ENCODE measurements around the gene CFL1. TPM values are rescaled to one million over a fixed set of nuclear protein-coding genes. Genes with fewer than 3 reads are reported as not detected.
"Not testable (repeated sequence)": the region's sequence is repeated elsewhere in the genome, so short reads cannot be mapped to it uniquely, and the experiment has no call there.

The CFL1 gene
- total RNA-seq, 1 experiment from 2014 or later = 1,083 TPM

GRCh38 chr11:65851083-65851579 lies 6.8 kb downstream of the CFL1 start:
- H3K4me3 ChIP-seq (ENCODE audit: insufficient read depth, low read depth, low read length) = no peak overlapping the region
- no peaks in the 10 kb centered on the region; the same call in 1 of the 2 replicates for H3K27me3 ChIP-seq (ENCODE audit: control insufficient read depth, insufficient read depth, low read length)
- peak; percentile 92 for DNase-seq
- H3K36me3 ChIP-seq (replicated peaks; ENCODE audit: control insufficient read depth, insufficient read depth, low read length) = peaks cover 33% of the 10 kb centered on the region

GRCh38 chr11:65850217-65851082 lies 7.5 kb downstream of the CFL1 start:
- peak; percentile 61 for DNase-seq
- H3K36me3 ChIP-seq (replicated peaks; ENCODE audit: control insufficient read depth, insufficient read depth, low read length) = peaks cover 26% of the 10 kb centered on the region
- no peak overlapping the region for H3K4me3 ChIP-seq (ENCODE audit: insufficient read depth, low read depth, low read length)
- H3K27me3 ChIP-seq (ENCODE audit: control insufficient read depth, insufficient read depth, low read length) = no peaks in the 10 kb centered on the region; the same call in 1 of the 2 replicates

GRCh38 chr11:65849771-65850216 lies 8.2 kb downstream of the CFL1 start:
- H3K36me3 ChIP-seq (replicated peaks; ENCODE audit: control insufficient read depth, insufficient read depth, low read length) = peaks cover 21% of the 10 kb centered on the region
- DNase-seq = peak; percentile 61
- no peak overlapping the region for H3K4me3 ChIP-seq (ENCODE audit: insufficient read depth, low read depth, low read length)
- no peaks in the 10 kb centered on the region; the same call in 1 of the 2 replicates for H3K27me3 ChIP-seq (ENCODE audit: control insufficient read depth, insufficient read depth, low read length)

- Histone ChIP-seq H3K36me3 (replicated peaks; ENCODE audit: control insufficient read depth, insufficient read depth, low read length) (peaks cover 17% of the 10 kb centered on the region), H3K4me3 (ENCODE audit: insufficient read depth, low read depth, low read length) (no peak overlapping the region), H3K27me3 (ENCODE audit: control insufficient read depth, insufficient read depth, low read length) (no peaks in the 10 kb centered on the region; the same call in 1 of the 2 replicates)
- DNase-seq = peak; percentile 46
These were observed 8.6 kb downstream of the CFL1 start for GRCh38 chr11:65849366-65849765.

GRCh38 chr11:65848693-65849092 lies 9.3 kb downstream of the CFL1 start:
- DNase-seq; H3K4me3 ChIP-seq (ENCODE audit: insufficient read depth, low read depth, low read length); H3K27me3 ChIP-seq (ENCODE audit: control insufficient read depth, insufficient read depth, low read length): not testable (repeated sequence)
- peaks cover 11% of the 10 kb centered on the region for H3K36me3 ChIP-seq (replicated peaks; ENCODE audit: control insufficient read depth, insufficient read depth, low read length)

GRCh38 chr11:65847746-65848145 lies 10.2 kb downstream of the CFL1 start:
- Histone ChIP-seq H3K4me3 (ENCODE audit: insufficient read depth, low read depth, low read length) (no peak overlapping the region), H3K27me3 (ENCODE audit: control insufficient read depth, insufficient read depth, low read length) (no peaks in the 10 kb centered on the region; the same call in 1 of the 2 replicates), H3K36me3 (replicated peaks; ENCODE audit: control insufficient read depth, insufficient read depth, low read length) (peaks cover 3% of the 10 kb centered on the region)
- DNase-seq = peak; percentile 17

GRCh38 chr11:65844231-65844872 lies 13.6 kb downstream of the CFL1 start:
- no peaks in the 10 kb centered on the region for H3K36me3 ChIP-seq (replicated peaks; ENCODE audit: control insufficient read depth, insufficient read depth, low read length)
- no peak for DNase-seq
- H3K4me3 ChIP-seq (ENCODE audit: insufficient read depth, low read depth, low read length) = no peak overlapping the region
- no peaks in the 10 kb centered on the region for H3K27me3 ChIP-seq (ENCODE audit: control insufficient read depth, insufficient read depth, low read length)

- no peak for DNase-seq
- H3K27me3 ChIP-seq (ENCODE audit: control insufficient read depth, insufficient read depth, low read length) = no peaks in the 10 kb centered on the region
- H3K4me3 ChIP-seq (ENCODE audit: insufficient read depth, low read depth, low read length) = no peak overlapping the region
- no peaks in the 10 kb centered on the region for H3K36me3 ChIP-seq (replicated peaks; ENCODE audit: control insufficient read depth, insufficient read depth, low read length)
These were observed 14.2 kb downstream of the CFL1 start for GRCh38 chr11:65843811-65844210.

- DNase-seq = no peak
- H3K36me3 ChIP-seq (replicated peaks; ENCODE audit: control insufficient read depth, insufficient read depth, low read length) = no peaks in the 10 kb centered on the region
- H3K4me3 ChIP-seq (ENCODE audit: insufficient read depth, low read depth, low read length) = no peak overlapping the region
- H3K27me3 ChIP-seq (ENCODE audit: control insufficient read depth, insufficient read depth, low read length) = no peaks in the 10 kb centered on the region
These were observed 15.8 kb downstream of the CFL1 start for GRCh38 chr11:65842144-65842543.

GRCh38 chr11:65834202-65834601 lies 23.8 kb downstream of the CFL1 start:
- H3K36me3 ChIP-seq (replicated peaks; ENCODE audit: control insufficient read depth, insufficient read depth, low read length) = no peaks in the 10 kb centered on the region
- DNase-seq = no peak
- peaks cover 9% of the 10 kb centered on the region for H3K27me3 ChIP-seq (ENCODE audit: control insufficient read depth, insufficient read depth, low read length)
- peak overlapping the region; percentile 57 for H3K4me3 ChIP-seq (ENCODE audit: insufficient read depth, low read depth, low read length)

GRCh38 chr11:65833297-65834030 lies 24.5 kb downstream of the CFL1 start, which contains the start of gene SNX32:
Gene SNX32 (plus strand): TSS chr11:65833963. CDS start chr11:65834066, 103 bp downstream.
- H3K27me3 ChIP-seq (ENCODE audit: control insufficient read depth, insufficient read depth, low read length) = peaks cover 9% of the 10 kb centered on the region
- peak; percentile 100 for DNase-seq
- no peaks in the 10 kb centered on the region for H3K36me3 ChIP-seq (replicated peaks; ENCODE audit: control insufficient read depth, insufficient read depth, low read length)
- peak within 1 kb of the TSS; percentile 57 for H3K4me3 ChIP-seq (ENCODE audit: insufficient read depth, low read depth, low read length)

GRCh38 chr11:65832231-65832630 lies 25.7 kb downstream of the CFL1 start:
- H3K36me3 ChIP-seq (replicated peaks; ENCODE audit: control insufficient read depth, insufficient read depth, low read length) = not testable (repeated sequence)

GRCh38 chr11:65829459-65829858 lies 28.5 kb downstream of the CFL1 start:
- no peak overlapping the region for H3K4me3 ChIP-seq (ENCODE audit: insufficient read depth, low read depth, low read length)
- no peak for DNase-seq
- H3K27me3 ChIP-seq (ENCODE audit: control insufficient read depth, insufficient read depth, low read length) = peaks cover 9% of the 10 kb centered on the region
- no peaks in the 10 kb centered on the region for H3K36me3 ChIP-seq (replicated peaks; ENCODE audit: control insufficient read depth, insufficient read depth, low read length)

More at GRCh38 chr11:65832231-65832630, 25.7 kb downstream of the CFL1 start:
- DNase-seq; H3K4me3 ChIP-seq (ENCODE audit: insufficient read depth, low read depth, low read length); H3K27me3 ChIP-seq (ENCODE audit: control insufficient read depth, insufficient read depth, low read length): not testable (repeated sequence)
